ENCODE results near the gene AOX1. TPM values are rescaled to one million over a fixed set of nuclear protein-coding genes. Genes with fewer than 3 reads are reported as not detected.
"Not testable (repeated sequence)": the region's sequence is repeated elsewhere in the genome, so short reads cannot be mapped to it uniquely, and the experiment has no call there.

AOX1 gene
- total RNA-seq, 1 experiment from 2014 or later, result 0.45 TPM

- peaks cover 7% of the 10 kb centered on the region for H3K36me3 Mint-ChIP-seq (ENCODE audit: insufficient read depth, unreplicated experiment)
- intact Hi-C loops (cut with micrococcal nuclease; ENCODE audit: unreplicated experiment), result loop anchor here (1.0 to 5.0 kb wide), 5 partner anchors 22 to 464 kb away; partner anchors contain the start of genes BZW1, NIF3L1 and PPIL3
- H3K4me1 Mint-ChIP-seq (ENCODE audit: low read depth, unreplicated experiment), result peaks cover 28% of the 10 kb centered on the region
- BruUV-seq (replicated peaks), result TSS peak; percentile 100
- H3K9me3 Mint-ChIP-seq (ENCODE audit: low read depth, unreplicated experiment), result no peaks in the 10 kb centered on the region
- CTCF ChIA-PET, result interaction anchor here (0.5 to 1.9 kb wide), 10 partner anchors 13 to 740 kb away, joined by 3 to 24 read pairs (median 4); partner anchors contain the start of genes BZW1, NIF3L1 and PPIL3
- no peaks in the 10 kb centered on the region for H3K27me3 Mint-ChIP-seq (ENCODE audit: unreplicated experiment)
- peak overlapping the region; percentile 95 for H3K27ac Mint-ChIP-seq (ENCODE audit: unreplicated experiment)
- H3K4me3 Mint-ChIP-seq (ENCODE audit: low read depth, unreplicated experiment), result peak overlapping the region; percentile 39
- TF ChIP-seq CTCF (IDR thresholded peaks at IDR 0.05; ENCODE audit: unreplicated experiment), result peak; percentile 75
- peak; percentile 90 for DNase-seq
These were observed 127.3 kb downstream of the AOX1 start for GRCh38 chr2:200713003-200713703.

DNA sequence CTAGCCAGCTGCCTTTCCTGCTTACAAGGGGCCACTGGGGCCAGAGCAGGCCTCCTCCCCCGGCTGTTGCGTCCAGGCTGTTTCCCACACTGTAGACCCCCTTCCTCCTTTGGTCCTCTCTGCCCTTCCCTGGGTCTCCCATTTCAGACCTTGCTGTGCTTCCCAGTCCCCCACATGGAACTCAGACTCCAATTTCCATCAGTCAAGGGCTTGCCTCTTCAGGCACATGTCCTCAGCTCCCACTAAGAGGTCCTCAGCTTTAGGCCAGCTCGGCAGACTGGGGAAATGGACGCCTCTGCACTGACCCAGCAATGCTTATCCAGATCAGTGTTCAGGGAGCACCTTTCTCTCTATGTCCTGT lies 127.9 kb downstream of the AOX1 start:
- CTCF ChIA-PET, result interaction anchor here (0.7 to 1.9 kb wide), 8 partner anchors 10 to 464 kb away, joined by 3 to 24 read pairs (median 5); partner anchors contain the start of genes BZW1, NIF3L1 and PPIL3

DNA sequence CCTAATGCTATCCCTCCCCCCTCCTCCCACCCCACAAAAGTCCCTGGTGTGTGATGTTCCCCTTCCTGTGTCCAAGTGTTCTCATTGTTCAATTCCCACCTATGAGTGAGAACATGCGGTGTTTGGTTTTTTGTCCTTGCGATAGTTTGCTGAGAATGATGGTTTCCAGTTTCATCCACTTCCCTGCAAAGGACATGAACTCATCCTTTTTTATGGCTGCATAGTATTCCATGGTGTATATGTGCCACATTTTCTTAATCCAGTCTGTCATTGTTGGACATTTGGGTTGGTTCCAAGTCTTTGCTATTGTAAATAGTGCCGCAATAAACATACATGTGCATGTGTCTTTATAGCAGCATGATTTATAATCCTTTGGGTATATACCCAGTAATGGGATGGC lies 129.2 kb downstream of the AOX1 start:
- CTCF ChIA-PET; BruUV-seq (replicated peaks); H3K27me3 Mint-ChIP-seq (ENCODE audit: unreplicated experiment); H3K27ac Mint-ChIP-seq (ENCODE audit: unreplicated experiment); H3K9me3 Mint-ChIP-seq (ENCODE audit: low read depth, unreplicated experiment); intact Hi-C loops (cut with micrococcal nuclease; ENCODE audit: unreplicated experiment); DNase-seq; H3K4me3 Mint-ChIP-seq (ENCODE audit: low read depth, unreplicated experiment); H3K36me3 Mint-ChIP-seq (ENCODE audit: insufficient read depth, unreplicated experiment): not testable (repeated sequence)
- H3K4me1 Mint-ChIP-seq (ENCODE audit: low read depth, unreplicated experiment), result peaks cover 22% of the 10 kb centered on the region

More for the DNA sequence above, 127.9 kb downstream of the AOX1 start:
- no peaks in the 10 kb centered on the region for H3K27me3 Mint-ChIP-seq (ENCODE audit: unreplicated experiment)
- intact Hi-C loops (cut with micrococcal nuclease; ENCODE audit: unreplicated experiment), result loop anchor here (1.0 to 5.0 kb wide), 5 partner anchors 22 to 464 kb away; partner anchors contain the start of genes BZW1, NIF3L1 and PPIL3
- peak overlapping the region; percentile 39 for H3K4me3 Mint-ChIP-seq (ENCODE audit: low read depth, unreplicated experiment)
- H3K9me3 Mint-ChIP-seq (ENCODE audit: low read depth, unreplicated experiment), result no peaks in the 10 kb centered on the region
- BruUV-seq (replicated peaks), result no TSS peak
- H3K27ac Mint-ChIP-seq (ENCODE audit: unreplicated experiment), result peak overlapping the region; percentile 95
- peaks cover 7% of the 10 kb centered on the region for H3K36me3 Mint-ChIP-seq (ENCODE audit: insufficient read depth, unreplicated experiment)
- H3K4me1 Mint-ChIP-seq (ENCODE audit: low read depth, unreplicated experiment), result peaks cover 23% of the 10 kb centered on the region
- DNase-seq, result no peak
- TF ChIP-seq CTCF (IDR thresholded peaks at IDR 0.05; ENCODE audit: unreplicated experiment), result no peak

- CTCF ChIA-PET, result no interaction called here
- Mint-ChIP-seq H3K36me3 (ENCODE audit: insufficient read depth, unreplicated experiment) (peaks cover 7% of the 10 kb centered on the region), H3K4me3 (ENCODE audit: low read depth, unreplicated experiment) (no peak overlapping the region), H3K4me1 (ENCODE audit: low read depth, unreplicated experiment) (peaks cover 13% of the 10 kb centered on the region), H3K27ac (ENCODE audit: unreplicated experiment) (no peak overlapping the region), H3K9me3 (ENCODE audit: low read depth, unreplicated experiment) (no peaks in the 10 kb centered on the region), H3K27me3 (ENCODE audit: unreplicated experiment) (no peaks in the 10 kb centered on the region)
- intact Hi-C loops (cut with micrococcal nuclease; ENCODE audit: unreplicated experiment), result no loop called here
- BruUV-seq (replicated peaks), result no TSS peak
- no peak for DNase-seq
- TF ChIP-seq CTCF (IDR thresholded peaks at IDR 0.05; ENCODE audit: unreplicated experiment), result no peak
These were observed 130.6 kb downstream of the AOX1 start for GRCh38 chr2:200716386-200716785.

Other genes with a start within 250 kb of the AOX1 start
- gene KCTD18, start 75.9 kb upstream of the AOX1 start, total RNA-seq (2022), result 11.8 and 13.6 TPM in 2 replicates
- 18.0 and 22.9 TPM in 2 replicates for gene SGO2, start 59.8 kb upstream of the AOX1 start, total RNA-seq (2022)
- gene BZW1, start 225.9 kb downstream of the AOX1 start, total RNA-seq (2022), result 240 and 254 TPM in 2 replicates